Esophagus muscularis mucosa (tissue), 3 donors: ENCODE results near the gene AHRR.

Experiments
- CTCF ChIP-seq, 3 experiments: fragments of 200-600 bp in 2 of 3; fragments of 450-650 bp in 1 of 3; sonication (generic) in 2 of 3; IDR thresholded peaks; one replicate each; pipeline ENCODE4 v1.5.1; 2017 to 2019; ENCODE audit warnings: antibody characterized with exemption in 3 of 3, mild to moderate bottlenecking in 2 of 3, moderate library complexity in 1 of 3
- POLR2A ChIP-seq: fragments of 450-650 bp; IDR thresholded peaks from one replicate; pipeline ENCODE4 v1.6.1; 2017; ENCODE audit warnings: antibody characterized with exemption, moderate library complexity, mild to moderate bottlenecking, low read depth

- TF ChIP-seq POLR2A, result no peak
- TF ChIP-seq CTCF (IDR thresholded peaks at IDR 0.05), result peak in 2 of 3 experiments; percentile 30 to 57
Measured at GRCh38 chr5:317086-317811, 4.3 kb upstream of the AHRR start.
